ENCODE data around the gene TBC1D9.

DNA sequence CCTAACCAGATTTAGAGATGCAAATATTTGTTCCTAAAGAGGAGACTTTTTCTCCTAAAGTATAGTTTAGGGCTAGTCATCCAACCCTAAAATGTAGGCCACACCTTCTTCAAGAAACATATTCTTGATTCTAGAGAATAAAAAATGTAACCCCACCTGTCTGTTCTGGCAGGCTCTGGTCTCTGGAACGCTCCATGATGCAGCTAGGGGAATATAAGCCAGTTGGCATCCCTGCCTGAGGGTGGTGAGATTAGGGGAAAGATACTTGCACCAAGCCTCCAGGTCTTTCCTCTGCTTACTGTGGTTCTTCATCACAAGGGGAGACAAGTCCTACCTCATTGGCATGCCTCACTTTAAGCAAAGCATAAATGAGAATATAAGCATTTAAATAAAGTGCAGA, 21.2 kb upstream of the TBC1D9 start:
- TF ChIP-seq, protein P1, sequence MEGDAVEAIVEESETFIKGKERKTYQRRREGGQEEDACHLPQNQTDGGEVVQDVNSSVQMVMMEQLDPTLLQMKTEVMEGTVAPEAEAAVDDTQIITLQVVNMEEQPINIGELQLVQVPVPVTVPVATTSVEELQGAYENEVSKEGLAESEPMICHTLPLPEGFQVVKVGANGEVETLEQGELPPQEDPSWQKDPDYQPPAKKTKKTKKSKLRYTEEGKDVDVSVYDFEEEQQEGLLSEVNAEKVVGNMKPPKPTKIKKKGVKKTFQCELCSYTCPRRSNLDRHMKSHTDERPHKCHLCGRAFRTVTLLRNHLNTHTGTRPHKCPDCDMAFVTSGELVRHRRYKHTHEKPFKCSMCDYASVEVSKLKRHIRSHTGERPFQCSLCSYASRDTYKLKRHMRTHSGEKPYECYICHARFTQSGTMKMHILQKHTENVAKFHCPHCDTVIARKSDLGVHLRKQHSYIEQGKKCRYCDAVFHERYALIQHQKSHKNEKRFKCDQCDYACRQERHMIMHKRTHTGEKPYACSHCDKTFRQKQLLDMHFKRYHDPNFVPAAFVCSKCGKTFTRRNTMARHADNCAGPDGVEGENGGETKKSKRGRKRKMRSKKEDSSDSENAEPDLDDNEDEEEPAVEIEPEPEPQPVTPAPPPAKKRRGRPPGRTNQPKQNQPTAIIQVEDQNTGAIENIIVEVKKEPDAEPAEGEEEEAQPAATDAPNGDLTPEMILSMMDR (conservative IDR thresholded peaks at IDR 0.05 in 1 of 2, IDR thresholded peaks at IDR 0.05 in 1 of 2; ENCODE audit: extremely low read depth in 1 of 2, insufficient read depth in 1 of 2, low read depth in 1 of 2, low read length in 2 of 2): no peak
- no peak for TF ChIP-seq EZH2 (IDR thresholded peaks at IDR 0.05; ENCODE audit: borderline replicate concordance, low read length)
